GM18861 (cell line): Measurements from ENCODE around the gene STX4.

ENCODE experiments used
- ATAC-seq: cut with Tn5 transposase; IDR thresholded peaks from one replicate; pipeline ENCODE4 v1.9.1; 2021; ENCODE audit not compliant: unreplicated experiment

STX4 gene

GRCh38 chr16:31083556-31083955, 50.2 kb downstream of the STX4 start:
- no peak for ATAC-seq

GRCh38 chr16:31083981-31084380, 50.6 kb downstream of the STX4 start:
- ATAC-seq = no peak

- no peak for ATAC-seq
These were observed 51.4 kb downstream of the STX4 start for GRCh38 chr16:31084584-31085302.

GRCh38 chr16:31085411-31085810, 52.1 kb downstream of the STX4 start:
- ATAC-seq = no peak

- no peak for ATAC-seq
These were observed 52.7 kb downstream of the STX4 start for GRCh38 chr16:31085873-31086628.

- ATAC-seq = no peak
These were observed 53.2 kb downstream of the STX4 start for GRCh38 chr16:31086629-31086906.

- no peak for ATAC-seq
These were observed 54.1 kb downstream of the STX4 start for GRCh38 chr16:31087481-31087880.

GRCh38 chr16:31087971-31088370, 54.6 kb downstream of the STX4 start:
- ATAC-seq = no peak

GRCh38 chr16:31088459-31089183, 55.3 kb downstream of the STX4 start, which contains the start of gene PRSS53:
TSS of gene PRSS53 (minus strand) at chr16:31088943. CDS start at chr16:31088809, 134 bp downstream.
- no peak for ATAC-seq

- ATAC-seq = no peak
These were observed 55.8 kb downstream of the STX4 start for GRCh38 chr16:31089199-31089598.
